GM10248 (cell line): ENCODE data around the gene ERVFRD-1.

Experiments
- CTCF ChIA-PET: fragments of 300-600 bp; sonication (Branson Sonifier 250); formaldehyde crosslinking; extraction: SDS; loops from one replicate; lab custom pipeline; 2021; ENCODE audit warnings: antibody characterized with exemption; lab: Yijun Ruan, JAX
- POLR2A ChIA-PET: fragments of 350-650 bp; sonication (Branson Sonifier 250); formaldehyde crosslinking; extraction: SDS; loops from one replicate; lab custom pipeline; 2020; ENCODE audit warnings: antibody characterized with exemption; lab: Yijun Ruan, JAX
- DNase-seq: peaks from one replicate; pipeline ENCODE4 v3.0.0; 2012; ENCODE audit errors: extremely low spot score
- TF ChIP-seq, protein P1 (sequence below): IDR thresholded peaks from 2 replicates; pipeline ENCODE4 v1.5.1; 2012; ENCODE audit warnings: mild to moderate bottlenecking, low read depth; ENCODE audit errors: extremely low read depth, missing control alignments, control extremely low read depth

The ERVFRD-1 gene

DNA sequence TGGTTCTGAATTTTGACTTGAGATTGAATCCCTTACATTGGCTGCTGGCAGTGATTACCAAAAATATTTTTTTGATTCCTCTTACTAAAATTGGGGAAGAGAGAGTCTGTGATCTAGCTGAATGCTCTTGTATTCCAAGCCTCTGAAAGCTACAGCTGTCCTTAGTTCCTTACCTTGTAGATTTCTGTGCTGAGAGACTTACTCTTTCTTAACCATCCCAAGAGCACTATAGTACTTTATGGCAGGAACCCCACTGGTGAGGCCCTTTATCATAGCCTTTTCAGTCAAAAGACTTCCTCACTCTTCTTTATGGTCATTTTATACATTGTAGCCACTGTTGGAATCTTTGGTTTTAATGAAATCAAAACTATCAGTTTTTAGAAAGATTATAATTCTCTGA is 19.1 kb upstream of the ERVFRD-1 start:
- no peak for DNase-seq
- TF ChIP-seq, protein P1, sequence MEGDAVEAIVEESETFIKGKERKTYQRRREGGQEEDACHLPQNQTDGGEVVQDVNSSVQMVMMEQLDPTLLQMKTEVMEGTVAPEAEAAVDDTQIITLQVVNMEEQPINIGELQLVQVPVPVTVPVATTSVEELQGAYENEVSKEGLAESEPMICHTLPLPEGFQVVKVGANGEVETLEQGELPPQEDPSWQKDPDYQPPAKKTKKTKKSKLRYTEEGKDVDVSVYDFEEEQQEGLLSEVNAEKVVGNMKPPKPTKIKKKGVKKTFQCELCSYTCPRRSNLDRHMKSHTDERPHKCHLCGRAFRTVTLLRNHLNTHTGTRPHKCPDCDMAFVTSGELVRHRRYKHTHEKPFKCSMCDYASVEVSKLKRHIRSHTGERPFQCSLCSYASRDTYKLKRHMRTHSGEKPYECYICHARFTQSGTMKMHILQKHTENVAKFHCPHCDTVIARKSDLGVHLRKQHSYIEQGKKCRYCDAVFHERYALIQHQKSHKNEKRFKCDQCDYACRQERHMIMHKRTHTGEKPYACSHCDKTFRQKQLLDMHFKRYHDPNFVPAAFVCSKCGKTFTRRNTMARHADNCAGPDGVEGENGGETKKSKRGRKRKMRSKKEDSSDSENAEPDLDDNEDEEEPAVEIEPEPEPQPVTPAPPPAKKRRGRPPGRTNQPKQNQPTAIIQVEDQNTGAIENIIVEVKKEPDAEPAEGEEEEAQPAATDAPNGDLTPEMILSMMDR, result no peak
- ChIA-PET CTCF (interaction anchor here (1.0 to 1.9 kb wide), 7 partner anchors 9 to 445 kb away, joined by 3 to 6 read pairs (median 3); partner anchors contain the start of gene SMIM13), POLR2A (interaction anchor here (0.7 kb wide), 1 partner anchor 883 kb away, joined by 6 read pairs; no protein-coding TSS in a partner anchor)

DNA sequence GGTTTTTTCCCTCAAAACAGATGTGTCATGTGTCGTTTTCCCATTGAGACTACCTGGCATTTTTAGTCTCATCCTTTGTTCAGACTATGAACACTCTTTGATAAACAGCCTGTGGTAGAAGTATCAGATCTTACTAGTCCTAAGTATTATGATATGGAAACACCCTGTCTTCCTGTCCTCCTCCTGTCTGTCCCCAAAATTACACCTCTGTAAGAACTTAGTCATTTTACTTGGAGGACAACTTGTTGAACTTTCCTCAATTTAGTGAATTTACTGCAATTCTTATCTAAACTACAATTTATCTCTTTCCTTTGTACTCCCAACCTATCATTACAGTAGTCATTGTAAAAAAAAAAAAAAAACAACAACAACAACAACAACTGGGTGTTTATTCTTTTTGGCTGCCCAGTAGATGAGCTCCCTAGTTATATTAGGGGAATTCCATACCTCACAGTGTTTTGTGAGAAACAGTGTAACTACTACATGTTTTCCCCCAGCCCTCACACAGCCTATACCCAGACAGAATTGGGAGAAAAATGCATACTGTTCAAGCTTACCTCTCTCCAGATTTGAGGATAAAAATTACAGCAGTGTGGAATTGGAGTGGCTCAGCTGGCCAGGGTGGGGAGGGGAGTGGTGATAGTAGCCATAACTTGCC is 18.5 kb upstream of the ERVFRD-1 start:
- TF ChIP-seq, protein P1, result no peak
- ChIA-PET POLR2A (interaction anchor here (0.7 kb wide), 1 partner anchor 883 kb away, joined by 6 read pairs; no protein-coding TSS in a partner anchor), CTCF (interaction anchor here (1.0 to 1.9 kb wide), 7 partner anchors 9 to 446 kb away, joined by 3 to 6 read pairs (median 3); partner anchors contain the start of gene SMIM13)
- DNase-seq, result no peak

DNA sequence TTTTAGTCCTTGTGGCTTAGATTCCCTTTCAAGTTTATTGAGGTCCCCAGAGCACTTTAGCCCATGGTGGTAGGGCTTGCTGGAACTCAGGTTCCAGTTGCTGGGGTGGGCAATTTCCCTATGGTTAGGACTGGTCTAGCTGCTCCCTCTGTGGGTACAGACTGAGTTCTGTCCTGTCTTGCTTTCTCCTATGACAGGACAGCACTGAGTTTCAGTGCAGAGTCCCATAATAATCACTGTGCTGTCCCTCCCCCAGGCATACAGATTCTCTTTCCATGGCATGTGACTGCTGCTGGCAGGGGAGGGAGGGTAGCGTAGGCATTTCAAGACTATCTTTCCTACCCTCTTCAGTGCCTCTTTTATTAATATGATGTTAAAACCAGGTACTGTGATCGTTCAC is 17.1 kb upstream of the ERVFRD-1 start:
- POLR2A ChIA-PET, result no interaction called here
- no peak for DNase-seq
- CTCF ChIA-PET, result interaction anchor here (1.1 to 1.6 kb wide), 3 partner anchors 15 to 447 kb away, joined by 3 to 5 read pairs (median 4); no protein-coding TSS in a partner anchor
- TF ChIP-seq, protein P1, result no peak

DNA sequence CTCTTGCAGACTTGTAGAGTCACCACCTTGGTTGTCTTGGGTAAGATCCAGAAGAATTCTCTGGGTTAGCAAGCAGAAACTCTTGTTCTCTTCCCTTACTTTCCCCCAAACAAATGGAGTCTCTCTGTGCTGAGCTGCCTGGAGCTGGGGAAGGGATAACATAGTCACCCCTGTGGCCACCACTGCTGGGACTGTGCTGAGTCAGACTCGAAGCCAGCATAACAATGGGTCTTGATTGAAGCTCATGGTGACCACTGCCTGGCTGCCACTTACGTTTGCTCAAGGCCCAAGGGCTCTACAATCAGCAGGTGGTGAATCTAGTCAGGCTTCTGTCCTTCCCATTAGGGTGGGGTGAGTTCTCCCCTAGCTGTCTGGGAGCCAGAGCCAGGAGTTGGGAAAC is 15.4 kb upstream of the ERVFRD-1 start:
- TF ChIP-seq, protein P1, result no peak
- CTCF ChIA-PET, result interaction anchor here (1.1 to 1.3 kb wide), 3 partner anchors 370 to 449 kb away, joined by 3 read pairs; no protein-coding TSS in a partner anchor
- DNase-seq, result no peak
- POLR2A ChIA-PET, result no interaction called here

DNA sequence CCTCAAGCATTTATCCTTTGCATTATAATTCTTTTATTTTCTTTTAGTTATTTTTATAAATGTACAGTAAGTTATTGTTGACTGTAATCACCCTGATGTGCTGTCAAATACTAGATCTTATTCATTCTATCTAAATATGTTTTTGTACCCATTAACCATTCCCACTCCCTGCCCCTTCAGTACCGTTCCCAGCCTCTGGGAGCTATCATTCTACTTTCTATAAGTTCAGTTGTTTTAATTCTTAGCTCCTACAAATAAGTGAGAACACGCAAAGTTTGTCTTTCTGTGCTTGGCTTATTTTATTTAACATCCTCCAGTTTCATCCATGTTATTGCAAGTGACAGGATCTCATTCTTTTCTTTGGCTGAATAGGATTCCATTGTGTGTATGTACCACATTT is 12.5 kb upstream of the ERVFRD-1 start:
- DNase-seq, result no peak
- ChIA-PET POLR2A (no interaction called here), CTCF (interaction anchor here (0.7 to 1.3 kb wide), 8 partner anchors 13 to 451 kb away, joined by 3 read pairs; partner anchors contain the start of genes ERVFRD-1 and SMIM13)
- TF ChIP-seq, protein P1, result no peak

DNA sequence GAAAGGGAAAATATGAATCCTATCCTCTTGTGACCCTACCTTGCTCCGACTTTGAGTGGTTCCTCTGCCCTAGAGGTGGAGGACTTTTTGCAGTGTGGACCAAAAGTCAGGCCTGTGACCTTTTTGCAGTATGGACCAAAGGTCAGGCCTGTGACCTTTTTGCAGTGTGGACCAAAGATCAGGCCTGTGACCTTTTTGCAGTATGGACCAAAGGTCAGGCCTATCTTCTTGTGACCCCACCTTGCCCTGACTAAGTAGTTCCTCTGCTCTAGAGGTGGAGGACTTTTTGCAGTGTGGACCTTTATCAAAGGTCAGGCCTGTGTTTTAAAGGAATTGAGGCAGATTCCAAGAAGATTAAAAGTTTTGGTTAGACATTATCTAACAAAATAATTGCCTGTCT is 10.9 kb upstream of the ERVFRD-1 start:
- TF ChIP-seq, protein P1, result no peak
- no peak for DNase-seq
- POLR2A ChIA-PET, result no interaction called here
- CTCF ChIA-PET, result interaction anchor here (1.2 kb wide), 2 partner anchors 19 to 373 kb away, joined by 3 read pairs; no protein-coding TSS in a partner anchor
